IPS-15b (cell line): ENCODE measurements around the gene TMEM127.
A peak's percentile ranks its signal among the peaks of the same experiment; 100 is the strongest.
"Not testable (repeated sequence)": the region's sequence is repeated elsewhere in the genome, so short reads cannot be mapped to it uniquely, and the experiment has no call there.

Source experiments
- H3K27me3 ChIP-seq: one replicate; pipeline ENCODE4 v1.6.1; 2013; ENCODE audit warnings: low read length; ENCODE audit not compliant: control insufficient read depth, insufficient read depth
- H3K36me3 ChIP-seq: one replicate; pipeline ENCODE4 v1.6.1; 2013; ENCODE audit warnings: low read length; ENCODE audit not compliant: control insufficient read depth, insufficient read depth
- H3K4me1 ChIP-seq: one replicate; pipeline ENCODE4 v1.6.1; 2013; ENCODE audit warnings: mild to moderate bottlenecking, low read length; ENCODE audit not compliant: control insufficient read depth, insufficient read depth
- H3K4me3 ChIP-seq: one replicate; pipeline ENCODE4 v1.5.1; 2013; ENCODE audit warnings: low read depth, low read length
- H3K9ac ChIP-seq: one replicate; pipeline ENCODE4 v1.6.1; 2013; ENCODE audit warnings: low read depth, mild to moderate bottlenecking, low read length
- H3K9me3 ChIP-seq: one replicate; pipeline ENCODE4 v1.6.1; 2013; ENCODE audit warnings: mild to moderate bottlenecking, low read length; ENCODE audit not compliant: control insufficient read depth, insufficient read depth

The TMEM127 gene, protein sequence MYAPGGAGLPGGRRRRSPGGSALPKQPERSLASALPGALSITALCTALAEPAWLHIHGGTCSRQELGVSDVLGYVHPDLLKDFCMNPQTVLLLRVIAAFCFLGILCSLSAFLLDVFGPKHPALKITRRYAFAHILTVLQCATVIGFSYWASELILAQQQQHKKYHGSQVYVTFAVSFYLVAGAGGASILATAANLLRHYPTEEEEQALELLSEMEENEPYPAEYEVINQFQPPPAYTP

GRCh38 chr2:96265840-96266679 lies at the start of gene TMEM127, which contains the start of gene CIAO1:
TSS of gene TMEM127 (minus strand) at chr2:96265997. CDS start at chr2:96265381, 616 bp downstream.
TSS of gene CIAO1 (plus strand) at chr2:96266225. CDS start at chr2:96266351, 126 bp downstream.
- H3K4me1 ChIP-seq, result peaks cover 3% of the 10 kb centered on the region

DNA sequence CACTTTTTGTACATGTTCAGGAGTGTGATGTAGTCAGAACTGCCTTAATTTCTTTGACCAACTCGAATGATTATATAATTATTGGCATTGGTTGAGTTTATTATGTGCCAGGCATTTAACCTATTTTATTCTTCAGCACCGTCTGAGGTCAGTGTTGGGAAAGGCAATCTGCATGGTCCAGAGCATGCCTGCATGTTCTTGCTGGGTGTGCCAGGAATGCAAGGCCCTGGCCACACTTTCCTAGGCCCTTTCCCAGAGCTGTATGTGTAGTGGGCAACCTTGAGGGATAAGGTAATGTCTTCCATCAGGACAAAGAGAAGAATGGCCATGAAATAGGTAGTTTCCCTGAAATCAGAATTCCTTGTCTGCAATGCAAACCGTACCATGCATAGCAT lies 49.2 kb upstream of the TMEM127 start:
- H3K27me3 ChIP-seq, result peaks cover 15% of the 10 kb centered on the region
- H3K9ac ChIP-seq, result no peak overlapping the region
- no peaks in the 10 kb centered on the region for H3K4me1 ChIP-seq
- H3K9me3 ChIP-seq, result no peaks in the 10 kb centered on the region
- no peaks in the 10 kb centered on the region for H3K36me3 ChIP-seq
- H3K4me3 ChIP-seq, result no peak overlapping the region

More at GRCh38 chr2:96265840-96266679, at the start of gene TMEM127, which contains the start of gene CIAO1:
- Histone ChIP-seq H3K9me3 (no peaks in the 10 kb centered on the region), H3K9ac (peak within 1 kb of the TSS; percentile 38), H3K27me3 (no peaks in the 10 kb centered on the region), H3K36me3 (peaks cover 22% of the 10 kb centered on the region), H3K4me3 (peak within 1 kb of the TSS; percentile 87)

DNA sequence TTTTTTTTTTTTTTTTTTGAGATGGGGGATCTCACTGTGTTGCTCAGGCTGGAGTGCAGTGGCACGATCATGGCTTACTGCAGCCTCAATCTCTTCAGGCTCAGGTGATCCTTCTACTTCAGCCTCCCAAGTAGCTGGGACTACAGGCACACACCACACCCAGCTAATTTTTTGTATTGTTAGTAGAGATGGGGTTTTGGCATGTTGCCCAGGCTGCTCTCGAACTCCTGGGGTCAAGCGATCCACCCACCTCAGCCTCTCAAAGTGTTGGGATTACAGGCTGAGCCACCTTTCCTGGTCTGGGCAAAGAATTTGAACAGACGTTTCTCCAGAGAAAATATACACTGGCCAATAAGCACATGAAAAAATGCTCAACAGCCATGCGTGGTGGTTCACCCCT lies 42.5 kb upstream of the TMEM127 start:
- Histone ChIP-seq H3K27me3 (no peaks in the 10 kb centered on the region), H3K9me3 (no peaks in the 10 kb centered on the region), H3K4me1 (peaks cover 6% of the 10 kb centered on the region), H3K9ac (no peak overlapping the region), H3K36me3 (peaks cover under 1% of the 10 kb centered on the region), H3K4me3 (no peak overlapping the region)

DNA sequence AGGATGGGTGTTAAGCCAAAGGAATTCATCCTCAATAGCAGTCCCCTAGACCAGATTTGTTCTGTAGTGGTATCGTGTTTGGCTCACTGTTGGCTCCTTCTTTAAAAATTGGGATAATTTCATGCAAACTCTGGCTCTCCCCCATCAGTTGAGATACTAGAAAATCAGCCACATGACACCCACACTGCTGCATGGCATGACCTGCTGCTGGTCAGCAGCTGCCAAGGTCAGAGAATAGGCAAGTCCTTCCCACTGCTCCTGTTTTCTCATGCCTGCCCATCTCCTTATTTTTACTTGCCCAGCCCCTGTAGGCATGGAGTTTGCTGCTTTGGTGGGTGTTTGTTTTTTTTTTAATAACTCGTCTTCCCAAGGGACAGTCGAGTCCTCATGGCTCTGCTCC lies 40.6 kb upstream of the TMEM127 start:
- Histone ChIP-seq H3K9ac (peak overlapping the region; percentile 98), H3K4me3 (peak overlapping the region; percentile 98), H3K36me3 (peaks cover 18% of the 10 kb centered on the region), H3K27me3 (no peaks in the 10 kb centered on the region), H3K4me1 (peaks cover 6% of the 10 kb centered on the region), H3K9me3 (no peaks in the 10 kb centered on the region)

DNA sequence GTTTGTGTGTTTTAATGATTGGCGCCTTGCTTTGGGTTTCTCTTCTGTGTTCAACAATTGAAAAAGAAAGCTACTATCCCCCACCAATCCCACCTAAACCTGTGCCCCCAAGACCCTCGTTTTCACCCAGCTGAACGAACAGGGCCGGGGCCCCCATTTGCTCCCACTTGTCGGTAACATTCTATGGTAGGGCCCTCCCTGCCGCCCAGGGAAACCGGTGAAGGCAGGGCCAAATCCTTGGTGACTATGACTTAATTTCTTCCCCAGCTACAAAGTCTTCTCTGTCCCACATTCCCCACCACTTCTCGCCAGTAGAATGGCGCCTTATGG lies 40.1 kb upstream of the TMEM127 start:
- Histone ChIP-seq H3K27me3 (no peaks in the 10 kb centered on the region), H3K9ac (peak overlapping the region; percentile 98), H3K4me3 (peak overlapping the region; percentile 98), H3K4me1 (peaks cover 6% of the 10 kb centered on the region), H3K36me3 (peaks cover 22% of the 10 kb centered on the region), H3K9me3 (no peaks in the 10 kb centered on the region)

DNA sequence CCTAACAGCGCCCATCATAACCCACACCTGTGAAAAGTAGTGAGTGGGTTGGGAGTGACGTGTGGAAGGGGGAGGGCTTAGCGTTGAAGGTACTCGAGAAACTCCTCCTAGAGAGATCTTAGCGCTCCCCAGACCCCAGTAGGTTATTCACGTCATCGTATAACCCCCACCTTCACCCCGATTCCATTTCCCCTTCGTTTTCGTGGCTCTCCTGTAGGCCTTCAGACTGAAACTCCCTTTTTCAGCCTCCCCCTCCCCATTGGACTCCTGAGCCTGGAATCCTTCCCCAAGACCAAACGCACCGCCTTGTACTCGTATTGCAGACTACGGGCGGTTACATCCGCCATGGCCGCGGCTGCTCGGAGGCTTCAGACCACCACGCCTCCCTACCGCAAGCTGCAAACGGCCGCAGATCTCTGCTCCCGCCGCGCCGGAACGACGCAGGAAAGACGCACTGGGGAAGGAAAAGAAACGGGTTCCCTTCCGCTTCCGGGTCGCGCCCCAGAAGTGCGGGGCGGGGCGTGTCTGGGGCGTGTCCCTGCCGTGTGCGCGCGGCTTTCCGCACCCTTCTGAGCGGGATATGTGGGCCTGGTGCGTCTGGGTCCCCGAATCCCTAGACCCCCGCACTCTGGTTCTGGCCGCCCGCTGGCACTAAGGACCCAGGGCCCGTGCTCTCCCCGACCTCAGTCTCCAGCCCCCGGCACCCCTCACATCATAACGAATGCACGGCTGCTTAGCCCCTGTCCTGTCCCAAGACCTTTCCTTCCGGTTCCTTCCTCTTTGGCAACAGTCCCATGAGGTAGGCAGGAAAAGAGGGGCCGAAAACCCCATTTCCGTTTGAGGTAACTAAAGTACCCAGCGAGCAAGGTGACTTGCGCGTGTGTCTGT lies 39.5 kb upstream of the TMEM127 start, which contains the start of gene SNRNP200:
TSS of gene SNRNP200 (minus strand) at position 456 of the 888 bp plus-strand sequence. CDS start at position 347, 109 bp downstream.
- Histone ChIP-seq H3K9ac (peak within 1 kb of the TSS; percentile 98), H3K4me1 (peaks cover 6% of the 10 kb centered on the region), H3K36me3 (peaks cover 25% of the 10 kb centered on the region)

DNA sequence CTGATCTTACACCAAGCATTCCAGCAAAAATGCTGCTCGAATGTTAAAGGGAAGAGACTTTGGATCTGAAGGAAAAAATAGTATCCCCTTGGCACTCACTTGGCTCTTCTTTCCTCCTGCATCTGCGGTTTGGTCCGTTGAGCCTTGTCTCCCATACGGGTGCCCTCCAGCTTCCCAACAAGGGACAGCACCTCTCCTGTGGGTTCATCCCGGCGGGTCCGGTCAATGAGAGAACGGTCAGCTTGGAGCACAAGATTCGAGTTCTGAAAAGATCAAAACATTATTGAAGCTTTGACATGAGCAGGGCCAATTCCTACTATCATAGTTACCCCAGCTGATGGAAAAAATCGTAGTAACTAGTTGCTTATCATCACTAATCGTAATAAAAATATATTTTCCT lies 38.8 kb upstream of the TMEM127 start:
- peak overlapping the region; percentile 98 for H3K4me3 ChIP-seq
- H3K4me1 ChIP-seq, result peaks cover 6% of the 10 kb centered on the region
- H3K9ac ChIP-seq, result peak overlapping the region; percentile 98
- H3K27me3 ChIP-seq, result no peaks in the 10 kb centered on the region
- peaks cover 25% of the 10 kb centered on the region for H3K36me3 ChIP-seq
- H3K9me3 ChIP-seq, result no peaks in the 10 kb centered on the region

More for the DNA sequence above, 39.5 kb upstream of the TMEM127 start, which contains the start of gene SNRNP200:
- Histone ChIP-seq H3K9me3 (no peaks in the 10 kb centered on the region), H3K4me3 (peak within 1 kb of the TSS; percentile 98), H3K27me3 (no peaks in the 10 kb centered on the region)

DNA sequence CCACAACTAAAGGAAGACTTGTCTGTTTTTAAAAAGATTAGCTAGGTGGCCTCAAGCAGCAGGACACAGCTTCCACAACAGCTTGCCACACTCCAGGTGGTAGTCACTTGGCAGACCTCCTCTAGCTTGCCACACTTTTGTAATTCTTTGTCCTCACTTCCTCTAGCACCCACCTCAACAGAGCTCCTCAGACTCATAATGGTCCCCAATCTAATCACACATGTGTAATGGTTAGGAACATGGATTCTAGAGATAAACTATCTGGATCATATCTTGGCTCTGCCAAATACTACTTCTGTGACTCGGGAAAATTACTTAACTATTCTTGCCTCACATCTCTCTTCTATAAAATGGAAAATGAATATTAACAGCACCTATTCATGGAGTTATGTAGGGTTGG lies 36.1 kb upstream of the TMEM127 start:
- Histone ChIP-seq H3K9ac (no peak overlapping the region), H3K4me3 (no peak overlapping the region), H3K36me3 (peaks cover 51% of the 10 kb centered on the region), H3K4me1 (peaks cover 6% of the 10 kb centered on the region), H3K27me3 (no peaks in the 10 kb centered on the region), H3K9me3 (no peaks in the 10 kb centered on the region)

DNA sequence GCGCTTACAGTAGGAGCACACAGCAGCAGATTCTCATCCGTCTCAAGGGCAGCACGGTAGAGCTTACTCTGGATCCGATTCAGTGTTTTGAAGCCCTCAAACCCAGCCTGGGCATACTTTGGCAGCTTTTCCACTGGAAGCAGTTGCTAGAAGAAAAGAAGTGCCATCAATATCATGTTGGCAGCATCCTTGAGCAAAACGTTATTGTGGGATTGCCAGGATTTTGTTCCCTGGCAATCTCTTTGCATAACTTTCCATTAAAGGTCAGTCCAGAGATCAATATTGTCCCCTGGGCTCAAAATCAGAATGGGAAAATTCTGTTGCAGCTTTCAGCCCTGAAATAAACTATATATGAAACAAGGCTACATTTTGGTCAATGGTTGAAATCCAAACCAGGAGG lies 31.1 kb upstream of the TMEM127 start:
- Histone ChIP-seq H3K36me3 (peaks cover 70% of the 10 kb centered on the region), H3K27me3 (no peaks in the 10 kb centered on the region), H3K9ac (no peak overlapping the region), H3K4me1 (no peaks in the 10 kb centered on the region), H3K9me3 (no peaks in the 10 kb centered on the region), H3K4me3 (no peak overlapping the region)

DNA sequence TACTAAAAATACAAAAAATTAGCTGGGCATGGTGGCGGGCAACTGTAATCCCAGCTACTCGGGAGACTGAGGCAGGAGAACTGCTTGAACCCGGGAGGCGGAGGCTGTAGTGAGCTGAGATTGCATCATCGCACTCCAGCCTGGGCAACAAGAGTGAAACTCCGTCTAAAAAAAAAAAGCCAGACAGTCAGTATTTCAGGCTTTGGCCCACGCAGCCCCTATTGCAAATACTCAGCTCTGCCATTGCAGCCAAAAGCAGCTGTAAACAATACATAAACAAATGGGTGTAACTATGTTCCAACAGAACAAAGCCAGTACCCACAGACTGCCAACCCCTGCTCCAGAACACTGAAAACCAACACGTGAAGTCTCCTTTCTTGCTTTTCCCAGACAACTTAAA lies 28.5 kb upstream of the TMEM127 start:
- not testable (repeated sequence) for H3K9ac ChIP-seq, H3K9me3 ChIP-seq, H3K27me3 ChIP-seq, H3K4me3 ChIP-seq, H3K4me1 ChIP-seq
- H3K36me3 ChIP-seq, result peaks cover 82% of the 10 kb centered on the region

GRCh38 chr2:96291751-96292150 lies 26.0 kb upstream of the TMEM127 start:
- H3K36me3 ChIP-seq, result peaks cover 84% of the 10 kb centered on the region

More at GRCh38 chr2:96291751-96292150, 26.0 kb upstream of the TMEM127 start:
- H3K4me1 ChIP-seq, result no peaks in the 10 kb centered on the region
- H3K27me3 ChIP-seq, result no peaks in the 10 kb centered on the region
- H3K9ac ChIP-seq, result no peak overlapping the region
- H3K4me3 ChIP-seq, result no peak overlapping the region
- H3K9me3 ChIP-seq, result no peaks in the 10 kb centered on the region
